Adrenal gland (tissue), 12 donors: ENCODE data around the gene KIAA1328. TPM values are rescaled to one million over a fixed set of nuclear protein-coding genes. Genes with fewer than 3 reads are reported as not detected.

Source experiments
- DNase-seq, 7 donors: peaks; one replicate each; pipeline ENCODE4 v3.0.0-alpha.2; 2019 to 2020
- H3K27ac ChIP-seq, 5 donors: fragments of 200-600 bp; sonication (generic) in 4 of 5; 1 replicate in 3 of 5; 2 replicates in 2 of 5; pipeline versions ENCODE4 v1.5.1 to v1.8.0; 2016 to 2020; ENCODE audit warnings: mild to moderate bottlenecking in 1 of 5
- H3K27me3 ChIP-seq: fragments of 200-600 bp; 2 replicates; pipeline ENCODE4 v1.8.0; 2021
- H3K36me3 ChIP-seq, 2 donors: fragments of 200-600 bp; replicated peaks in 1 of 2; 1 replicate in 1 of 2; 2 replicates in 1 of 2; pipeline versions ENCODE4 v1.5.1 to v1.8.0; 2018 to 2022
- H3K4me1 ChIP-seq, 2 donors: fragments of 200-600 bp; replicated peaks in 1 of 2; 1 replicate in 1 of 2; 2 replicates in 1 of 2; pipeline versions ENCODE4 v1.5.1 to v1.8.0; 2018 to 2021
- H3K4me3 ChIP-seq, 4 donors: fragments of 200-600 bp; sonication (generic) in 3 of 4; one replicate each; pipeline ENCODE4 v1.5.1; 2016 to 2018
- H3K9me3 ChIP-seq, 3 donors: fragments of 200-600 bp; sonication (generic) in 1 of 3; replicated peaks in 1 of 3; 1 replicate in 2 of 3; 2 replicates in 1 of 3; pipeline versions ENCODE4 v1.5.1 to v1.8.0; 2016 to 2021
- POLR2A ChIP-seq, 2 donors: fragments of 450-650 bp; IDR thresholded peaks; one replicate each; pipeline ENCODE4 v1.6.1; 2017; ENCODE audit warnings: antibody characterized with exemption in 2 of 2, mild to moderate bottlenecking in 2 of 2, moderate library complexity in 1 of 2
- WGBS, 4 donors: extraction: QIAGEN DNeasy Blood & Tissue Kit in 2 of 4; methylation state at CpG; one replicate each; pipeline versions ENCODE4 v1.1.5 to v1.1.7; 2013 to 2017; 5-methylcytosine and 5-hydroxymethylcytosine counted together
- intact Hi-C, 2 donors: fragments of 100-400 bp; cut with DNase I; formaldehyde crosslinking; loops; one replicate each; pipeline versions ENCODE4 v1.14.1 to v1.15.0; 2022 to 2023
- polyA plus RNA-seq, 3 donors: library from polyadenylated mRNA; stranded (reverse); fragments of 200-250 nt in 2 of 3; fragments of 350-450 nt in 1 of 3; fragmentation: Illumina TruSeq in 1 of 3; extraction: RNeasy Lipid Tissue Mini Kit (QIAGEN cat#74804) in 1 of 3; gene quantifications; one replicate each; pipeline ENCODE4 v1.2.3, GENCODE V29; 2013 to 2014
- total RNA-seq, 9 donors: library from RNA; depleted of rRNA in 4 of 9; stranded (reverse); fragments of >200 nt in 4 of 9; fragments of 120-200 nt in 1 of 9; fragmentation: NEBNext Ultra II Directional in 1 of 9; extraction: Animal tissue kit (Norgen Biotek cat#: 25700) in 1 of 9; gene quantifications; one replicate each; pipeline versions ENCODE4 v1.1.0 to v1.2.4, GENCODE V29; 2013 to 2023
- TF ChIP-seq, protein P1 (sequence below), 6 experiments: fragments of 450-650 bp in 4 of 6; fragments of 200-600 bp in 2 of 6; sonication (generic) in 1 of 6; IDR thresholded peaks; 1 replicate in 5 of 6; 2 replicates in 1 of 6; pipeline versions ENCODE4 v1.5.1 to v1.8.0; 2016 to 2021; ENCODE audit warnings: antibody characterized with exemption in 6 of 6, mild to moderate bottlenecking in 2 of 6, moderate library complexity in 1 of 6
- donor health status: healthy with polysubstance abuse.
- donor health status: Bipolar disorder and iron deficiency.
- donor health status: DM: yes; HTN: yes; CAD: no.
- donor health status: DM: no; HTN: no; CAD: no.
- donor health status: DM: no; HTN: no; CAD: no.
- donor health status: DM: yes; HTN: yes; CAD: no.

KIAA1328 gene
- total and polyA plus RNA-seq, 12 donors, result 2.5 to 20.5 (median 7.2) TPM

DNA sequence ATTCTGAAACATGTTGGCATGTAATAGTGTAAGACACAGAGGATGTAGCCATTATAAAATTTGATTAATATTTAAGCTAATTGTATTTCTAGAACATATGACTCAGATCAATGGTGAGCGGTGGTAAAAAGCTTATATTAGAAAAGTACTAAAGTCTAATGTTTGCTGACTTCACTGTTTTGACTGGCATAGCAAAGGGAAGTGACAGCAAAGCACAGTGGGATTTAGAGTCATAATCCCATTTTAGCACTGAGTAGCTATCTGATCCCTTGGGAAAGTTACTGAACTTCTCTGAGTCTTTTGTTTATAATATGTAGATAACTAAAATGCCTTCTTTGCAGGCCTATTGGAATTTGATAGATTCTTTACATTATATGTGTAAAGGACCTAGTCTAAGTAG lies 60.4 kb downstream of the KIAA1328 start:
- Histone ChIP-seq H3K36me3 (no peaks in the 10 kb centered on the region), H3K4me3 (no peak overlapping the region), H3K27me3 (no peaks in the 10 kb centered on the region), H3K9me3 (peaks cover 0 to 5% (median 0%) of the 10 kb centered on the region in 3 donors), H3K27ac (no peak overlapping the region), H3K4me1 (no peaks in the 10 kb centered on the region)
- intact Hi-C loops, result no loop called here
- 78 to 97% (median 87%) methylated on average over 1 of the region's 1 CpG for WGBS, 4 donors
- no peak for DNase-seq
- no peak for TF ChIP-seq POLR2A (IDR thresholded peaks at IDR 0.05)
- TF ChIP-seq, protein P1, sequence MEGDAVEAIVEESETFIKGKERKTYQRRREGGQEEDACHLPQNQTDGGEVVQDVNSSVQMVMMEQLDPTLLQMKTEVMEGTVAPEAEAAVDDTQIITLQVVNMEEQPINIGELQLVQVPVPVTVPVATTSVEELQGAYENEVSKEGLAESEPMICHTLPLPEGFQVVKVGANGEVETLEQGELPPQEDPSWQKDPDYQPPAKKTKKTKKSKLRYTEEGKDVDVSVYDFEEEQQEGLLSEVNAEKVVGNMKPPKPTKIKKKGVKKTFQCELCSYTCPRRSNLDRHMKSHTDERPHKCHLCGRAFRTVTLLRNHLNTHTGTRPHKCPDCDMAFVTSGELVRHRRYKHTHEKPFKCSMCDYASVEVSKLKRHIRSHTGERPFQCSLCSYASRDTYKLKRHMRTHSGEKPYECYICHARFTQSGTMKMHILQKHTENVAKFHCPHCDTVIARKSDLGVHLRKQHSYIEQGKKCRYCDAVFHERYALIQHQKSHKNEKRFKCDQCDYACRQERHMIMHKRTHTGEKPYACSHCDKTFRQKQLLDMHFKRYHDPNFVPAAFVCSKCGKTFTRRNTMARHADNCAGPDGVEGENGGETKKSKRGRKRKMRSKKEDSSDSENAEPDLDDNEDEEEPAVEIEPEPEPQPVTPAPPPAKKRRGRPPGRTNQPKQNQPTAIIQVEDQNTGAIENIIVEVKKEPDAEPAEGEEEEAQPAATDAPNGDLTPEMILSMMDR (IDR thresholded peaks at IDR 0.05), result no peak

DNA sequence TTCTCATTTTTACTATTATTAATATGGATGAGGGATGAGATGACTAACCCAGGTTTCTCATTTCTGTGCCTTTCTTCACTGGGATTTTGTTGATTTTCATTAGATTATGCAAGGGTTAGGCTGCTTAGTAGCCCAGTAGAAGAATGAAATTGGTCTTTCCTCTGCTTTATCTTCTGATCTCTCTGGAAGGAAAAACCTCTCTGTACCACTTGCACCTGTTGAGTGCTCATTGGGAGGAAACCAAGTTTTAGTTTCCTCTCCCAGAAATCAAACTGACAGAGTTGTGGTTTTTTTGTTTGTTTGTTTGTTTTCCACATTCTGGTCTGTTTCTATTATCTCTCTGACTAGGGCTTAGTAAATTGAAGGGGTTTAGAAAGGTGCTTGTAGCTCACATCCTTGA lies 60.8 kb downstream of the KIAA1328 start:
- DNase-seq, result no peak
- no peak overlapping the region for H3K4me3 ChIP-seq
- no peaks in the 10 kb centered on the region for H3K36me3 ChIP-seq
- H3K9me3 ChIP-seq, result peaks cover 0 to 5% (median 0%) of the 10 kb centered on the region in 3 donors
- intact Hi-C loops, result no loop called here
- TF ChIP-seq, protein P1 (IDR thresholded peaks at IDR 0.05), result no peak
- no peak for TF ChIP-seq POLR2A (IDR thresholded peaks at IDR 0.05)
- H3K27ac ChIP-seq, result no peak overlapping the region
- H3K27me3 ChIP-seq, result no peaks in the 10 kb centered on the region
- no peaks in the 10 kb centered on the region for H3K4me1 ChIP-seq

DNA sequence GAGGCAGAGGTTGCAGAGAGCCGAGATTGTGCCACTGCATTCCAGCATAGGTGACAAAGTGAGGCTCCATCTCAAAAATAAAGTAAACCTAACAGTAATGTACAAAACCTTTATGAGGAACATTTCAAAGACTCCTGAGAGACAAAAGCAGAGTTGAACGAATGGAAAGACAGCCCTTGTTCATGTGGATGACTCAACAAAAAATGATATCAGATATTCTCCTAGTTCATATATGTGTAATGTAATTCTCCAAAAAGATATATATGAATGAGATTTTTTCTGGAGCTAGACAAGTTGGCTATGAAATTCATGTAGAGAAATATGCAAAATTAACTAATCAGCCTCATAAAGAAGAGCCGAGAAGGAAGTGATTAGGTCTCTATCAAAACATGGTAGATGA lies 61.7 kb downstream of the KIAA1328 start:
- Histone ChIP-seq H3K27me3 (no peaks in the 10 kb centered on the region), H3K9me3 (peaks cover 0 to 5% (median 0%) of the 10 kb centered on the region in 3 donors), H3K4me1 (no peaks in the 10 kb centered on the region), H3K36me3 (no peaks in the 10 kb centered on the region), H3K27ac (no peak overlapping the region), H3K4me3 (no peak overlapping the region)
- intact Hi-C loops, result no loop called here
- DNase-seq, result no peak
- WGBS, 4 donors, result 92 to 95% (median 94%) methylated on average over 3 of the region's 3 CpGs
- TF ChIP-seq POLR2A (IDR thresholded peaks at IDR 0.05), result no peak
- TF ChIP-seq, protein P1 (IDR thresholded peaks at IDR 0.05), result no peak

DNA sequence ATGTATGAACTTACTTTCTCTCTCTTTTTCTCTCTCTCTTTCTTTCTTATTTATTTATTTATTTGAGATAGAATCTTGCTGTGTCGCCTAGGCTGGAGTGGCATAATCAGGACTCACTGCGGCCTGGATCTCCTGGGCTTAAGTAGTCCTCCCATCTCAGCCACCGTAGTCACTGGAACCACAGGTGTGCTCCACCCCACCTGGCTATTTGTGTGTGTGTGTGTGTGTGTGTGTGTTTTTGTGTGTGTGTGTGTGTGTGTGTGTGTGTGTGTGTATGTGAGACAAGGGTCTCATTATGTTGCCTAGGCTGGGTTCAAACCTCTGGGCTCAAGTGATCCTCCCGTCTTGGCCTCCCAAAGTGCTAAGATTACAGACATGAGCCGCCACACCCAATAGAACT lies 64.3 kb downstream of the KIAA1328 start:
- 78 to 99% (median 93%) methylated on average over 5 of the region's 5 CpGs for WGBS, 4 donors
- Histone ChIP-seq H3K36me3 (no peaks in the 10 kb centered on the region), H3K27ac (no peak overlapping the region), H3K9me3 (peaks cover 0 to 5% (median 0%) of the 10 kb centered on the region in 3 donors), H3K4me3 (no peak overlapping the region), H3K27me3 (no peaks in the 10 kb centered on the region), H3K4me1 (no peaks in the 10 kb centered on the region)
- TF ChIP-seq POLR2A (IDR thresholded peaks at IDR 0.05), result no peak
- TF ChIP-seq, protein P1 (IDR thresholded peaks at IDR 0.05), result no peak
- no peak for DNase-seq
- intact Hi-C loops, result no loop called here
